ENCODE data around the gene SH3BP2.

GRCh38 chr4:2789793-2790582, 2.9 kb upstream of the SH3BP2 start:
- TF ChIP-seq POLR2A (IDR thresholded peaks at IDR 0.05) = no peak
- no peak for TF ChIP-seq CTCF (IDR thresholded peaks at IDR 0.05)
- TF ChIP-seq POLR2AphosphoS5 (IDR thresholded peaks at IDR 0.05) = no peak

Measured in prostate gland (tissue), 2 donors.